WTC11 (cell line): ENCODE results near the gene MAGEF1. TPM values are rescaled to one million over a fixed set of nuclear protein-coding genes. Genes with fewer than 3 reads are reported as not detected.

Source experiments
- ATAC-seq: fragments of 200-7000 bp; cut with Tn5 transposase; 2 replicates; pipeline ENCODE4 v1.10.0; 2021; ENCODE audit warnings: mild to moderate bottlenecking, moderate library complexity
- CTCF ChIA-PET: fragments of 300-600 bp; sonication (Branson Sonifier 250); formaldehyde crosslinking; loops from one replicate; lab custom pipeline; 2021; ENCODE audit warnings: antibody characterized with exemption; lab: Charles Lee
- POLR2A ChIA-PET: fragments of 350-600 bp; sonication (Branson Sonifier 250); formaldehyde crosslinking; loops from one replicate; lab custom pipeline; 2021; ENCODE audit warnings: antibody characterized with exemption; lab: Charles Lee
- DNase-seq: peaks from one replicate; pipeline ENCODE4 v3.0.0; 2021; ENCODE audit warnings: low spot score
- H3K27ac Mint-ChIP-seq: 2 replicates; pipeline ENCODE4 v1.8.0; 2021; ENCODE audit warnings: mixed read lengths
- H3K27me3 Mint-ChIP-seq: 2 replicates; pipeline ENCODE4 v1.8.0; 2021; ENCODE audit warnings: low read depth, mild to moderate bottlenecking, moderate library complexity, mixed read lengths
- H3K36me3 Mint-ChIP-seq: 2 replicates; pipeline ENCODE4 v1.8.0; 2021; ENCODE audit warnings: mixed read lengths
- H3K4me1 Mint-ChIP-seq: 2 replicates; pipeline ENCODE4 v1.8.0; 2022; ENCODE audit warnings: mixed read lengths
- H3K4me3 Mint-ChIP-seq: 2 replicates; pipeline ENCODE4 v1.8.0; 2021; ENCODE audit warnings: mild to moderate bottlenecking, moderate library complexity, mixed read lengths
- H3K9me3 Mint-ChIP-seq: 2 replicates; pipeline ENCODE4 v1.8.0; 2021; ENCODE audit warnings: mixed read lengths
- EMX1 ChIP-seq: fragments of 250-450 bp; sonication (Bioruptor Pico); IDR thresholded peaks from 2 replicates; pipeline ENCODE4 v1.8.0; 2021; ENCODE audit warnings: mild to moderate bottlenecking
- ESRRA ChIP-seq: sonication (generic); formaldehyde crosslinking; IDR thresholded peaks from 2 replicates; pipeline ENCODE4 v1.8.1; 2022; ENCODE audit warnings: mild to moderate bottlenecking, missing genetic modification reagents, borderline replicate concordance
- FOXK1 ChIP-seq: sonication (generic); formaldehyde crosslinking; IDR thresholded peaks from 2 replicates; pipeline ENCODE4 v1.8.0; 2022; ENCODE audit warnings: mild to moderate bottlenecking, moderate library complexity, missing genetic modification reagents
- FOXP1 ChIP-seq: sonication (generic); formaldehyde crosslinking; IDR thresholded peaks from 2 replicates; pipeline ENCODE4 v1.8.0; 2022; ENCODE audit warnings: missing genetic modification reagents, mild to moderate bottlenecking, moderate library complexity, borderline replicate concordance
- GTF2I ChIP-seq: fragments of 250-450 bp; sonication (Bioruptor Pico); conservative IDR thresholded peaks from 2 replicates; pipeline ENCODE4 v1.4.0; 2021; ENCODE audit warnings: mild to moderate bottlenecking
- JAZF1 ChIP-seq: fragments of 250-450 bp; sonication (Bioruptor Pico); IDR thresholded peaks from 2 replicates; pipeline ENCODE4 v1.9.0; 2021; ENCODE audit warnings: moderate library complexity, mild to moderate bottlenecking, inconsistent platforms
- MXD4 ChIP-seq: fragments of 250-450 bp; sonication (Bioruptor Pico); IDR thresholded peaks from 2 replicates; pipeline ENCODE4 v1.8.0; 2021; ENCODE audit warnings: mild to moderate bottlenecking, moderate library complexity, borderline replicate concordance
- SMAD3 ChIP-seq: sonication (generic); formaldehyde crosslinking; IDR thresholded peaks from 2 replicates; pipeline ENCODE4 v1.8.0; 2022; ENCODE audit warnings: missing genetic modification reagents, mild to moderate bottlenecking, borderline replicate concordance
- SMAD4 ChIP-seq: sonication (generic); formaldehyde crosslinking; IDR thresholded peaks from 2 replicates; pipeline ENCODE4 v1.8.0; 2022; ENCODE audit warnings: mild to moderate bottlenecking, missing genetic modification reagents
- ZNF263 ChIP-seq: sonication (generic); formaldehyde crosslinking; IDR thresholded peaks from 2 replicates; pipeline ENCODE4 v1.8.1; 2022; ENCODE audit warnings: low read depth, mild to moderate bottlenecking, moderate library complexity, missing genetic modification reagents
- ZNF396 ChIP-seq: fragments of 250-450 bp; sonication (Bioruptor Pico); IDR thresholded peaks from 2 replicates; pipeline ENCODE4 v1.8.0; 2021; ENCODE audit warnings: mild to moderate bottlenecking, moderate library complexity, borderline replicate concordance
- ZNF423 ChIP-seq: fragments of 250-450 bp; sonication (Bioruptor Pico); IDR thresholded peaks from 2 replicates; pipeline ENCODE4 v2.1.2; 2022; ENCODE audit warnings: mild to moderate bottlenecking, moderate library complexity
- total RNA-seq: library from RNA; stranded (reverse); gene quantifications from 3 replicates; pipeline ENCODE4 v1.2.3, GENCODE V29; 2021
- TF ChIP-seq, protein P1 (sequence below): sonication (generic); formaldehyde crosslinking; IDR thresholded peaks from 2 replicates; pipeline ENCODE4 v1.8.0; 2022; ENCODE audit warnings: mild to moderate bottlenecking, missing genetic modification reagents
- TF ChIP-seq, protein P2 (sequence below): fragments of 250-450 bp; sonication (Bioruptor Pico); IDR thresholded peaks from 2 replicates; pipeline ENCODE4 v1.9.0; 2021; ENCODE audit warnings: mild to moderate bottlenecking
- TF ChIP-seq, protein P3 (sequence below): sonication (generic); formaldehyde crosslinking; conservative IDR thresholded peaks from 2 replicates; pipeline ENCODE4 v1.8.1; 2022; ENCODE audit warnings: mild to moderate bottlenecking, missing genetic modification reagents
- TF ChIP-seq, protein P4 (sequence below): sonication (generic); formaldehyde crosslinking; IDR thresholded peaks from 2 replicates; pipeline ENCODE4 v1.8.1; 2023; ENCODE audit warnings: mild to moderate bottlenecking, moderate library complexity, missing genetic modification reagents

The MAGEF1 gene
- total RNA-seq, 1 experiment from 2014 or later = 72.9 TPM

GRCh38 chr3:184742676-184743135 is 30.8 kb upstream of the MAGEF1 start:
- ChIA-PET POLR2A (interaction anchor here (1.1 kb wide), 1 partner anchor 160 kb away, joined by 3 read pairs; no protein-coding TSS in a partner anchor), CTCF (interaction anchor here (1.3 to 2.3 kb wide), 10 partner anchors 8 to 168 kb away, joined by 3 to 10 read pairs (median 4); no protein-coding TSS in a partner anchor)
- Mint-ChIP-seq H3K4me3 (no peak overlapping the region), H3K27me3 (no peaks in the 10 kb centered on the region), H3K9me3 (no peaks in the 10 kb centered on the region), H3K36me3 (no peaks in the 10 kb centered on the region), H3K4me1 (peaks cover 19% of the 10 kb centered on the region), H3K27ac (no peak overlapping the region)
- TF ChIP-seq FOXP1 (CRISPR knock-in tag) (no peak), JAZF1 (CRISPR knock-in tag) (no peak), SMAD4 (CRISPR knock-in tag) (no peak), EMX1 (no peak), FOXK1 (CRISPR knock-in tag) (no peak)
- TF ChIP-seq, protein P1, sequence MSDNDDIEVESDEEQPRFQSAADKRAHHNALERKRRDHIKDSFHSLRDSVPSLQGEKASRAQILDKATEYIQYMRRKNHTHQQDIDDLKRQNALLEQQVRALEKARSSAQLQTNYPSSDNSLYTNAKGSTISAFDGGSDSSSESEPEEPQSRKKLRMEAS (CRISPR knock-in tag) = no peak
- no peak for ATAC-seq
- DNase-seq = no peak

GRCh38 chr3:184741798-184742675 is 30.2 kb upstream of the MAGEF1 start:
- Mint-ChIP-seq H3K36me3 (no peaks in the 10 kb centered on the region), H3K27ac (peak overlapping the region; percentile 9; the same call in 1 of the 2 replicates), H3K9me3 (no peaks in the 10 kb centered on the region)
- no peak for TF ChIP-seq ESRRA (CRISPR knock-in tag)
- TF ChIP-seq ZNF396 (CRISPR knock-in tag) = no peak
- no peak for TF ChIP-seq ZNF263 (CRISPR knock-in tag)
- no peak for TF ChIP-seq JAZF1 (CRISPR knock-in tag)
- TF ChIP-seq, all 79 proteins: peak for 0
- ChIA-PET POLR2A (no interaction called here), CTCF (interaction anchor here (0.7 to 2.3 kb wide), 14 partner anchors 9 to 192 kb away, joined by 3 to 10 read pairs (median 4); no protein-coding TSS in a partner anchor)
- Mint-ChIP-seq H3K4me3 (no peak overlapping the region), H3K27me3 (no peaks in the 10 kb centered on the region), H3K4me1 (peaks cover 21% of the 10 kb centered on the region)
- DNase-seq (no peak), ATAC-seq (no peak)

DNA sequence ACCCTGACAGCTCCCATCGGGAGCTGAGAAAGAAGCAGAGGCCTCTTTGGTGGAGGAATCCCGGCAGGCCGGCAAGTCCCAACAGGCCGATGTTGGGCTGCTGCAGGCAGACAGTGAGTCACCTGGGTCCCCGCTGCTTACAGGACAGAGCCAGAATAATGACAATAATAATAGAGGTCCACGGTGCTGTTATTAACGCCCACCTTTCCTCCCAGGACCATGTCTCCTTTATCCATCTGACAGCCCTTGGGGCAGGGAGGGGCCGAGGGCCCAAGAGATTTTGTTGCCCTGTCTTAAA is 29.3 kb upstream of the MAGEF1 start:
- Mint-ChIP-seq H3K9me3 (no peaks in the 10 kb centered on the region), H3K27me3 (no peaks in the 10 kb centered on the region), H3K27ac (no peak overlapping the region), H3K4me1 (peaks cover 20% of the 10 kb centered on the region)
- ChIA-PET POLR2A (no interaction called here), CTCF (interaction anchor here (0.7 to 2.3 kb wide), 11 partner anchors 10 to 191 kb away, joined by 3 to 10 read pairs (median 4); no protein-coding TSS in a partner anchor)
- no peak for DNase-seq
- no peak for ATAC-seq
- TF ChIP-seq GTF2I (CRISPR knock-in tag) (no peak), MXD4 (CRISPR knock-in tag) (no peak), SMAD3 (CRISPR knock-in tag) (no peak), ZNF423 (CRISPR knock-in tag) (no peak)
- TF ChIP-seq, protein P2, sequence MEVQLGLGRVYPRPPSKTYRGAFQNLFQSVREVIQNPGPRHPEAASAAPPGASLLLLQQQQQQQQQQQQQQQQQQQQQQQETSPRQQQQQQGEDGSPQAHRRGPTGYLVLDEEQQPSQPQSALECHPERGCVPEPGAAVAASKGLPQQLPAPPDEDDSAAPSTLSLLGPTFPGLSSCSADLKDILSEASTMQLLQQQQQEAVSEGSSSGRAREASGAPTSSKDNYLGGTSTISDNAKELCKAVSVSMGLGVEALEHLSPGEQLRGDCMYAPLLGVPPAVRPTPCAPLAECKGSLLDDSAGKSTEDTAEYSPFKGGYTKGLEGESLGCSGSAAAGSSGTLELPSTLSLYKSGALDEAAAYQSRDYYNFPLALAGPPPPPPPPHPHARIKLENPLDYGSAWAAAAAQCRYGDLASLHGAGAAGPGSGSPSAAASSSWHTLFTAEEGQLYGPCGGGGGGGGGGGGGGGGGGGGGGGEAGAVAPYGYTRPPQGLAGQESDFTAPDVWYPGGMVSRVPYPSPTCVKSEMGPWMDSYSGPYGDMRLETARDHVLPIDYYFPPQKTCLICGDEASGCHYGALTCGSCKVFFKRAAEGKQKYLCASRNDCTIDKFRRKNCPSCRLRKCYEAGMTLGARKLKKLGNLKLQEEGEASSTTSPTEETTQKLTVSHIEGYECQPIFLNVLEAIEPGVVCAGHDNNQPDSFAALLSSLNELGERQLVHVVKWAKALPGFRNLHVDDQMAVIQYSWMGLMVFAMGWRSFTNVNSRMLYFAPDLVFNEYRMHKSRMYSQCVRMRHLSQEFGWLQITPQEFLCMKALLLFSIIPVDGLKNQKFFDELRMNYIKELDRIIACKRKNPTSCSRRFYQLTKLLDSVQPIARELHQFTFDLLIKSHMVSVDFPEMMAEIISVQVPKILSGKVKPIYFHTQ (CRISPR knock-in tag) = no peak
- TF ChIP-seq, protein P3, sequence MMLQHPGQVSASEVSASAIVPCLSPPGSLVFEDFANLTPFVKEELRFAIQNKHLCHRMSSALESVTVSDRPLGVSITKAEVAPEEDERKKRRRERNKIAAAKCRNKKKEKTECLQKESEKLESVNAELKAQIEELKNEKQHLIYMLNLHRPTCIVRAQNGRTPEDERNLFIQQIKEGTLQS (CRISPR knock-in tag) = no peak
- TF ChIP-seq, protein P4, sequence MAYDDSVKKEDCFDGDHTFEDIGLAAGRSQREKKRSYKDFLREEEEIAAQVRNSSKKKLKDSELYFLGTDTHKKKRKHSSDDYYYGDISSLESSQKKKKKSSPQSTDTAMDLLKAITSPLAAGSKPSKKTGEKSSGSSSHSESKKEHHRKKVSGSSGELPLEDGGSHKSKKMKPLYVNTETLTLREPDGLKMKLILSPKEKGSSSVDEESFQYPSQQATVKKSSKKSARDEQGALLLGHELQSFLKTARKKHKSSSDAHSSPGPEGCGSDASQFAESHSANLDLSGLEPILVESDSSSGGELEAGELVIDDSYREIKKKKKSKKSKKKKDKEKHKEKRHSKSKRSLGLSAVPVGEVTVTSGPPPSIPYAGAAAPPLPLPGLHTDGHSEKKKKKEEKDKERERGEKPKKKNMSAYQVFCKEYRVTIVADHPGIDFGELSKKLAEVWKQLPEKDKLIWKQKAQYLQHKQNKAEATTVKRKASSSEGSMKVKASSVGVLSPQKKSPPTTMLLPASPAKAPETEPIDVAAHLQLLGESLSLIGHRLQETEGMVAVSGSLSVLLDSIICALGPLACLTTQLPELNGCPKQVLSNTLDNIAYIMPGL = no peak
- TF ChIP-seq, protein P1 (CRISPR knock-in tag) = no peak
- TF ChIP-seq, all 79 proteins: peak for 0
- no peak overlapping the region for H3K4me3 Mint-ChIP-seq
- no peaks in the 10 kb centered on the region for H3K36me3 Mint-ChIP-seq
